Astrocyte of the spinal cord (primary cell): ENCODE data around the gene KIF17.
"Not testable (repeated sequence)": the region's sequence is repeated elsewhere in the genome, so short reads cannot be mapped to it uniquely, and the experiment has no call there.

ENCODE experiments used
- DNase-seq: peaks from one replicate; pipeline ENCODE4 v3.0.0; 2011; ENCODE audit warnings: low read depth, low spot score
- H3K4me3 ChIP-seq: 2 replicates; pipeline ENCODE4 v1.5.1; 2011; ENCODE audit warnings: low read depth, mild to moderate bottlenecking, low read length, moderate library complexity
- in situ Hi-C: cut with HindIII; loops from 2 replicates; pipeline ENCODE4 v1.10.0; 2017; ENCODE audit warnings: low sequenced_read_pairs
- TF ChIP-seq, protein P1 (sequence below): IDR thresholded peaks from 2 replicates; pipeline ENCODE4 v1.5.1; 2012; ENCODE audit warnings: low read depth, mild to moderate bottlenecking, low read length, inconsistent platforms

Gene KIF17

DNA sequence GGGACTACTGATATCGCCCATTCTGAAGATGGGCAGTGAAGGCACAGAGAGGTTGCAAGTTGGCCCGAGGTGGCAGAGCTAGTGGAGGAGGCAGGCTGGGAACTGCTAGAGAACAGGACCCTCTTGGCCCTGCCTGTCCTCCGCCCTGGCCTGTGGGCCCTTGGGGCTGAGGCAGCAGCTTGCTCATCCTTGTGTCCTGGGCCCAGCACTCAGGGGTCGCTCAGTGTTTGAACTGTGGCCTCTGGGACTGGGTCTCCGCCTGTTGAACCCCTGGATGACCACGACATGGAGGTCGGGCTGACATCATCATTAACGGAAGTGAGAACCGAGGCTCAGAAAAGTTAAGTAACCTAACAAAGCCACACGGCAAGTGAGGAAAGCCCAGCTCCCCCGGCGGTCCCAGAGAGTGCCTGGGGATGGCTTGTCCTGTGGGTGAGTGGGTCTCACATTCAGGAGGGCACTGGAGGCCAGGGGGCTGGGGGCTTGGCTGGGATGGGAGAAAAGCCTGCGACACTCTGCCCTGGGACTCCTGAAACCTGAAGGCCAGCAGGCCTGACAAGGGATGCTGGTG is 33.7 kb downstream of the KIF17 start:
- H3K4me3 ChIP-seq, result no peak overlapping the region
- TF ChIP-seq, protein P1, sequence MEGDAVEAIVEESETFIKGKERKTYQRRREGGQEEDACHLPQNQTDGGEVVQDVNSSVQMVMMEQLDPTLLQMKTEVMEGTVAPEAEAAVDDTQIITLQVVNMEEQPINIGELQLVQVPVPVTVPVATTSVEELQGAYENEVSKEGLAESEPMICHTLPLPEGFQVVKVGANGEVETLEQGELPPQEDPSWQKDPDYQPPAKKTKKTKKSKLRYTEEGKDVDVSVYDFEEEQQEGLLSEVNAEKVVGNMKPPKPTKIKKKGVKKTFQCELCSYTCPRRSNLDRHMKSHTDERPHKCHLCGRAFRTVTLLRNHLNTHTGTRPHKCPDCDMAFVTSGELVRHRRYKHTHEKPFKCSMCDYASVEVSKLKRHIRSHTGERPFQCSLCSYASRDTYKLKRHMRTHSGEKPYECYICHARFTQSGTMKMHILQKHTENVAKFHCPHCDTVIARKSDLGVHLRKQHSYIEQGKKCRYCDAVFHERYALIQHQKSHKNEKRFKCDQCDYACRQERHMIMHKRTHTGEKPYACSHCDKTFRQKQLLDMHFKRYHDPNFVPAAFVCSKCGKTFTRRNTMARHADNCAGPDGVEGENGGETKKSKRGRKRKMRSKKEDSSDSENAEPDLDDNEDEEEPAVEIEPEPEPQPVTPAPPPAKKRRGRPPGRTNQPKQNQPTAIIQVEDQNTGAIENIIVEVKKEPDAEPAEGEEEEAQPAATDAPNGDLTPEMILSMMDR, result no peak
- DNase-seq, result no peak
- in situ Hi-C loops, result no loop called here

DNA sequence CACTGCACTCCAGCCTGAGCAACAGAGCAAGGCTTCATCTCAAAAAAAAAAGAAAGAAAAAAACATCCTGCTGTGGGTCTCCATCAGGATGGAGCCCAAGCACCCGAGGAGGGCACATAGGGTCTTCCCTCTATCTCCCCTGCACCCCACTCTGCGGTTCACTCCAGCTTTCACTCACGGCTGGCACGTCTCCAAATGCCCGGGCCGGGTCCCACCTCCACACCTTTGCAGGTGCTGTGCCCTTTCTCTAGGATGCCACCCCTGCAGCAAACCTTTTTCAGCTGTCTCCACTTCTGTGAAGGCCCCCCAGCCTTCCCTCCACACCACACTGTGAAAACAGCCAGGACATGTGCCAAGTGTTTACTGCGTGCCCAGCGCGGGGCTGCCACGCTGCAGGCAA is 34.2 kb downstream of the KIF17 start:
- no peak for DNase-seq
- TF ChIP-seq, protein P1, result no peak
- H3K4me3 ChIP-seq, result no peak overlapping the region
- in situ Hi-C loops, result no loop called here

DNA sequence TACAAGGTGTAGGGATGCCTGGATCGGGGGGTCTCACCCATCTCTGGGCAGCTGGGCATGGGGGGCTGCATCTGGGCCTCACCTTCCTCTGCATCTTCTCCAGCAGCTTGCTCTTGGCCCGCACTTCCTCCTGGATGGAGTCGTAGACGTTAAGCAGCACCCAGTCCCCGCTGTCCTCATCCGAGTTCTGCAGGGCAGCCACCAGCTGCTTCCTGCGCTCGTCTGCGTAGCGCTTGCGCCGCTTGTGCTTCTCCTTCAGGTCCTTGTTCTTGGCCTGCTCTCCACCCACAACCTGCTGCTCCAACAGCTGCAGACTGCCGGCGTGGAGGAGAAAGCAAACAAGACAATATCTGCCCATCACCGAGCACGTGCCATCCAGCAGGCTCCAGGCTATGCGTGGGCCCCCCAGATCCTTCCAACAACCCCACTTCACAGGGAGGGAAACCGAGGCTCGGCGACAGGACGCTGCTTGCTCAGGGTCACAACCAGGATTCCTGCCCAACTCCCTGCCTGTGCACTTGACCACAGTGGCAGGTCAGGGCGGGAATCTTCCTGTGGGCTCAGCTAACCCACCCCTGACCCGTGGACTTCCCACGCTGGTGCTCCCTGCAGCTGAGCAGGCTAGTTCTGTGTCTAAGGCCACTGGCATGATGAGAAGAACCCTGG is 35.1 kb downstream of the KIF17 start:
- in situ Hi-C loops, result no loop called here
- no peak for DNase-seq
- TF ChIP-seq, protein P1, result no peak

DNA sequence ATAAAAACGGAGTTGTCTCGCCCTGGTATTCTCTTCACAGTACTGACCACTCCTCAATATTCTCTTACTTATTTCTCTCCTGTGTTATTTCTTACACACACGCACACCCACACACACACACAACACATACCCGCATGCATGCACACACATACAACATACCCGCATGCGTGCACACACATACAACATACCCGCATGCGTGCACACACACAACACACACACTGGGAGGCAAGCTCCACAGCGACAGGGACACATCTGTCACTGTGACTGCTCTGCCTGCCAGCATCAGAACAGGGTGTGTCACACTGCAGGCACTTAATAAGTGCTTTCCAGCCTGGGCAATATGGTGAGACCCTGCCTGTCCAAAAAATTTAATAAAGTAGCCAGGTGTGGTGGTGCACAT is 35.8 kb downstream of the KIF17 start:
- in situ Hi-C loops, result no loop called here
- no peak overlapping the region for H3K4me3 ChIP-seq
- no peak for DNase-seq
- TF ChIP-seq, protein P1, result no peak

More for the DNA sequence above, 35.1 kb downstream of the KIF17 start:
- H3K4me3 ChIP-seq, result no peak overlapping the region

DNA sequence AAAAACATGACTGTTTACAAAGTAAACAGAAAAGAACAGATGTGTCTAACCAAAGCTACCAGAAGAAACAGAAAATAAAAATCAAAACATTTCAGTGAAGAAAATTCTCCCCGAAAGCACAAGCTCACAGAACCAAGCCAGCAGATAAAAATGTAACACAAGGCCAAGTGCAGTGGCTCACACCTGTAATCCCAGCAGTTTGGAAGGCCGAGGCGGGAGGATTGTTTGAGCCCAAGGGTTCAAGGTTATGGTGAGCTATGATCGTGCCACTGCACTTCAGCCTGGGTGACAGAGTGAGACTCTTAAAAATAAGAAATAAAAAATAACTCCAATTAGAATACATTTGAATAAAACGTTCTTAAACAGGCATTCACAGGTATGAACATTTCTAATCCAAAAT is 37.5 kb downstream of the KIF17 start:
- no peak overlapping the region for H3K4me3 ChIP-seq
- no peak for DNase-seq
- TF ChIP-seq, protein P1, result no peak
- in situ Hi-C loops, result no loop called here

DNA sequence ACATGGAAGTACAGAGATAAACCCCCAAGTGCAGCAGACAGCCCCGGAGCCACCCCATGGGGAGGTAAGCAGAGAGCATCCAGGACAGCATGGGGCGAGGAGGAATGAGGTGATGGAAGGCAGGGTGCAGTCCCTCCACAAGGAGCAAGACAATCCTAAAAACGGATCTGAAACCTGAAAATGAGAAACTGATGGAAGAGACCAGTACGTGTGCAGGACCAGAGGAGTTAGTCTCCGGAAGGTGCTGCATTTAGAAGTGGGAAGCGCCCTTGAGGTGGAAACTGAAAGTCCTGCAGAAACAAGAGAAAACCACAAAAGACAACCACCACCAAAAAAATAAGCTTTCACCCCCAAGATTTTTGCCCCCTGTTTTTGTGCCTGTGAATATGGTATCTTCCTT is 39.2 kb downstream of the KIF17 start:
- TF ChIP-seq, protein P1, result no peak
- H3K4me3 ChIP-seq, result no peak overlapping the region
- in situ Hi-C loops, result no loop called here
- DNase-seq, result no peak

DNA sequence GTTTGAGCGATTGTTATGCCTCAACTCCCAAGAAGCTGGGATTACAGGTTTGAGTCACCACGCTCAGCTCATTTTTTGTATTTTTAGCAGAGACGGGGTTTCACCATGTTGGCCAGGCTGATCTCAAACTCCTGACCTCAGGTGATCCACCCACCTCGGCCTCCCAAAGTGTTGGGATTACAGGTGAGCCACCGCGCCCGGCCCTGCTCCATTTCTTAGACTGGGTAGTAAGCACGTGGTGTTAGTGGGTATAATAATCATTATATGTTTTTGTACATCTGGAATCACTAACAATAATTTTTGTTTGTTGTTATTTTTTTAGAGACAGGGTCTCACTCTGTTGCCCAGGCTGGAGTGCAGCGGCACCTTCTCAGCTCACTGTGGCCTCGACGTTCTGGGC is 44.2 kb downstream of the KIF17 start:
- DNase-seq, H3K4me3 ChIP-seq, in situ Hi-C loops: not testable (repeated sequence)
